Measurements from ENCODE around the gene MRPL53. TPM values are rescaled to one million over a fixed set of nuclear protein-coding genes. Genes with fewer than 3 reads are reported as not detected.

MRPL53 gene
- total and polyA plus RNA-seq, 2 donors from 2014 or later: 85.1 to 157 TPM

- Histone ChIP-seq H3K9ac (ENCODE audit: low read length in 3 of 3) (no peak overlapping the region), H3K36me3 (ENCODE audit: control insufficient read depth in 2 of 3, insufficient read depth in 3 of 3, low read length in 3 of 3) (peaks cover 6 to 65% (median 27%) of the 10 kb centered on the region in 3 donors), H3K27ac (ENCODE audit: low read depth in 2 of 2, low read length in 2 of 2) (no peak overlapping the region), H3K9me3 (ENCODE audit: control insufficient read depth in 2 of 3, insufficient read depth in 1 of 3, low read length in 3 of 3) (no peaks in the 10 kb centered on the region), H3K4me3 (ENCODE audit: low read length in 3 of 3) (peak overlapping the region in 1 of 3 donors; percentile 3), H3K4me1 (ENCODE audit: control insufficient read depth in 2 of 3, insufficient read depth in 2 of 3, low read depth in 1 of 3, low read length in 3 of 3) (peaks cover 0 to 9% (median 6%) of the 10 kb centered on the region in 3 donors), H3K27me3 (ENCODE audit: control insufficient read depth, insufficient read depth, low read length) (no peaks in the 10 kb centered on the region)
- intact Hi-C loops (cut with DNase I): no loop called here
- FAIRE-seq (no peak), DNase-seq (peak in 4 of 5 donors; percentile 47 to 71 (median 59))
- TF ChIP-seq CTCF (IDR thresholded peaks at IDR 0.05; ENCODE audit: borderline replicate concordance, extremely low read depth, insufficient read depth): no peak
These were observed 42.7 kb downstream of the MRPL53 start for GRCh38 chr2:74429487-74430451.

- H3K36me3 ChIP-seq (ENCODE audit: control insufficient read depth in 2 of 3, insufficient read depth in 3 of 3, low read length in 3 of 3): peaks cover 6 to 66% (median 27%) of the 10 kb centered on the region in 3 donors
- intact Hi-C loops (cut with DNase I): no loop called here
- peaks cover 0 to 9% (median 6%) of the 10 kb centered on the region in 3 donors for H3K4me1 ChIP-seq (ENCODE audit: control insufficient read depth in 2 of 3, insufficient read depth in 2 of 3, low read depth in 1 of 3, low read length in 3 of 3)
- H3K9ac ChIP-seq (ENCODE audit: low read length in 3 of 3): no peak overlapping the region
- no peak for TF ChIP-seq CTCF (IDR thresholded peaks at IDR 0.05; ENCODE audit: borderline replicate concordance, extremely low read depth, insufficient read depth)
- H3K4me3 ChIP-seq (ENCODE audit: low read length in 3 of 3): no peak overlapping the region
- no peak for DNase-seq
- FAIRE-seq: no peak
- no peaks in the 10 kb centered on the region for H3K9me3 ChIP-seq (ENCODE audit: control insufficient read depth in 2 of 3, insufficient read depth in 1 of 3, low read length in 3 of 3)
- no peaks in the 10 kb centered on the region for H3K27me3 ChIP-seq (ENCODE audit: control insufficient read depth, insufficient read depth, low read length)
- H3K27ac ChIP-seq (ENCODE audit: low read depth in 2 of 2, low read length in 2 of 2): no peak overlapping the region
These were observed 43.8 kb downstream of the MRPL53 start for GRCh38 chr2:74428675-74429074.

GRCh38 chr2:74427551-74427950 is 44.9 kb downstream of the MRPL53 start:
- intact Hi-C loops (cut with DNase I): no loop called here
- DNase-seq: no peak
- Histone ChIP-seq H3K27ac (ENCODE audit: low read depth in 2 of 2, low read length in 2 of 2) (no peak overlapping the region), H3K9ac (ENCODE audit: low read length in 3 of 3) (no peak overlapping the region), H3K4me3 (ENCODE audit: low read length in 3 of 3) (no peak overlapping the region), H3K9me3 (ENCODE audit: control insufficient read depth in 2 of 3, insufficient read depth in 1 of 3, low read length in 3 of 3) (no peaks in the 10 kb centered on the region), H3K36me3 (ENCODE audit: control insufficient read depth in 2 of 3, insufficient read depth in 3 of 3, low read length in 3 of 3) (peaks cover 6 to 66% (median 27%) of the 10 kb centered on the region in 3 donors), H3K27me3 (ENCODE audit: control insufficient read depth, insufficient read depth, low read length) (no peaks in the 10 kb centered on the region), H3K4me1 (ENCODE audit: control insufficient read depth in 2 of 3, insufficient read depth in 2 of 3, low read depth in 1 of 3, low read length in 3 of 3) (peaks cover 0 to 9% (median 5%) of the 10 kb centered on the region in 3 donors)
- TF ChIP-seq CTCF (IDR thresholded peaks at IDR 0.05; ENCODE audit: borderline replicate concordance, extremely low read depth, insufficient read depth): no peak
- FAIRE-seq: no peak

All from kidney (tissue), 14 donors.